ENCODE data around the gene UBB.
A peak's percentile ranks its signal among the peaks of the same experiment; 100 is the strongest.
"Not testable (repeated sequence)": the region's sequence is repeated elsewhere in the genome, so short reads cannot be mapped to it uniquely, and the experiment has no call there.

Gene UBB

GRCh38 chr17:16383772-16384287 lies 2.9 kb downstream of the UBB start:
- Mint-ChIP-seq H3K27ac (no peak overlapping the region), H3K36me3 (peaks cover 37% of the 10 kb centered on the region), H3K9me3 (peaks cover 1% of the 10 kb centered on the region), H3K27me3 (peaks cover 20% of the 10 kb centered on the region), H3K4me1 (peaks cover 55% of the 10 kb centered on the region), H3K4me3 (peak overlapping the region; percentile 89)
- CTCF ChIA-PET = interaction anchor here (1.1 to 1.7 kb wide), 2 partner anchors 31 to 32 kb away, joined by 4 to 5 read pairs; partner anchors contain the start of gene TRPV2
- no peak for DNase-seq

GRCh38 chr17:16384557-16384956 lies 3.7 kb downstream of the UBB start:
- H3K4me1 Mint-ChIP-seq = peaks cover 55% of the 10 kb centered on the region
- peaks cover 22% of the 10 kb centered on the region for H3K27me3 Mint-ChIP-seq
- peaks cover 37% of the 10 kb centered on the region for H3K36me3 Mint-ChIP-seq
- H3K9me3 Mint-ChIP-seq = peaks cover 1% of the 10 kb centered on the region
- CTCF ChIA-PET = interaction anchor here (2.1 kb wide), 1 partner anchor 30 kb away, joined by 18 read pairs; the partner anchor contains the start of gene TRPV2
- no peak overlapping the region for H3K27ac Mint-ChIP-seq
- DNase-seq = no peak
- no peak overlapping the region for H3K4me3 Mint-ChIP-seq

DNA sequence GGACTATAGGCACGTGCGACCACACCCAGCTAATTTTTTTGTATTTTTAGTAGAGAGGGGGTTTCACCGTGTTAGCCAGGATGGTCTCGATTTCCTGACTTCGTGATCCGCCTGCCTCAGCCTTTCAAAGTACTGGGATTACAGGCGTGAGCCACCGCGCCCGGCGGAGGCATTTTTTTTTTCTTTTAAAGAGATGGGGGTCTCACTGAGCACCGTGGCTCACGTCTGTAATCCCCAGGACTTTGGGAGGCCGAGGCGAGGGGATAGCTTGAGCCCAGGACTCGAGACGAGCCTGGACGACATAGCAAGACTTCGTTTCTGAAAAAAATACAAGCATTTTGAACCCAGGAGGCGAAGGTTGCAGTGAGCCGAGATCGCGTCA lies 5.2 kb downstream of the UBB start:
- Mint-ChIP-seq H3K36me3 (peaks cover 33% of the 10 kb centered on the region), H3K4me1 (peaks cover 53% of the 10 kb centered on the region), H3K27me3 (peaks cover 25% of the 10 kb centered on the region), H3K4me3 (peak overlapping the region; percentile 80)
- not testable (repeated sequence) for DNase-seq, H3K9me3 Mint-ChIP-seq, H3K27ac Mint-ChIP-seq
- CTCF ChIA-PET = interaction anchor here (0.6 to 2.1 kb wide), 8 partner anchors 22 to 1928 kb away, joined by 3 to 18 read pairs (median 3); partner anchors contain the start of gene TRPV2

DNA sequence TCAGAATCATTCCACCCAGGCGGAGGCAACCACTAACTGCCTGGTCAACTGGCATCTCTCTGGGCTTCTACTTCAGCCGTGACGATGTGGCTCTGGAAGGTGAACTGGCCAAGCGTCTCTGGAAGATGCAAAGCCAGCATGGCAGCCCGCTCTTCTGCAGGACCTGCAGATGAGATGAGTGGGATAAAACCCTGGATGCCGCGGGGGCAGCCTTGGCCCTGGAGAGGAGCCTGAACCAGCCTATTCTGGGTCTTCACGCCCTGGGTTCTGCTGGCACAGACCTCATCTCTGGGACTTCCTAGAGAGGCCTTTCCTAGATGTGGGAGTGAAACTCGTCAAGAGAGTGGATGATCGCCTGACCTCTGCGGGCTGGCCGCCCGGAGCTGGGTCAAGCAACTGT lies 10.6 kb downstream of the UBB start:
- Mint-ChIP-seq H3K27me3 (peaks cover 44% of the 10 kb centered on the region), H3K9me3 (no peaks in the 10 kb centered on the region), H3K4me1 (peaks cover 12% of the 10 kb centered on the region), H3K4me3 (no peak overlapping the region), H3K27ac (no peak overlapping the region), H3K36me3 (no peaks in the 10 kb centered on the region)
- CTCF ChIA-PET = no interaction called here
- DNase-seq = no peak

DNA sequence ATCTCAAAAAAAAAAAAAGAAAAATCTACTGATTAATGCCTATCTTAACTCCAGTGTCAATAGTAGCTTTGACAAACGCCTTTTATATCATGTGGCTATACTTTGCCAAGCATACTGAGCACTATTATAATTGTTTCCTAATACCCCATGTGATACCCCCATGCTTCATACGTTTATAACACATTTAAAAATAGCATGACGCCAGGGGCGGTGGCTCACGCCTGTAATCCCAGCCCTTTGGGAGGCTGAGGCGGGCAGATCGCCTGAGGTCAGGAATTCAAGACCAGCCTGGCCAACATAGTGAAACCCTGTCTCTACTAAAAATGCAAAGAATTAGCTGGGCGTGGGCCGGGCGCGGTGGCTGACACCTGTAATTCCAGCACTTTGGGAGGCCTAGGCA lies 11.6 kb downstream of the UBB start:
- CTCF ChIA-PET, H3K4me1 Mint-ChIP-seq, H3K4me3 Mint-ChIP-seq, H3K27ac Mint-ChIP-seq, DNase-seq, H3K9me3 Mint-ChIP-seq, H3K36me3 Mint-ChIP-seq: not testable (repeated sequence)
- peaks cover 40% of the 10 kb centered on the region for H3K27me3 Mint-ChIP-seq

DNA sequence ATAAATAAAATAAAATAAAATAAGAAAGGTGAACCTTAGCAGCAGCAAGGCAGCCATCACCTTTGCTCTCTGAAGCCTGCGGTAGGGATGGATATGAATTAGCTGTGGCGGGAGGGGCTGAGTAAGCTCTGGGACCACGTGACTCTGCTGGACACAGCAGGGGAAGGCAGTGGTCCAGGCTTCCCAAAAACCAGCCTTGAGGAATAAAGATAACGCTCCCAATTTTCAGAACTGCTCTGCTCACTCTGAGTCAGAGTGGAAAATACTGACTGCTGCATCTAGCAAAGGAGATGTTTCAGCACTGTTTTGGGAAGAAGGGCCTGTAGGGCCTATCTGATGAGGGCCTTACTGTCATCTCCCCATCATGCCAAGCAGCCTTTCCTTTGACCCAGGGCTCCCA lies 15.0 kb downstream of the UBB start:
- not testable (repeated sequence) for H3K9me3 Mint-ChIP-seq, H3K4me1 Mint-ChIP-seq, H3K27ac Mint-ChIP-seq, H3K36me3 Mint-ChIP-seq, H3K4me3 Mint-ChIP-seq, DNase-seq
- CTCF ChIA-PET = interaction anchor here (1.2 kb wide), 1 partner anchor 20 kb away, joined by 3 read pairs; the partner anchor contains the start of gene TRPV2
- peaks cover 37% of the 10 kb centered on the region for H3K27me3 Mint-ChIP-seq

DNA sequence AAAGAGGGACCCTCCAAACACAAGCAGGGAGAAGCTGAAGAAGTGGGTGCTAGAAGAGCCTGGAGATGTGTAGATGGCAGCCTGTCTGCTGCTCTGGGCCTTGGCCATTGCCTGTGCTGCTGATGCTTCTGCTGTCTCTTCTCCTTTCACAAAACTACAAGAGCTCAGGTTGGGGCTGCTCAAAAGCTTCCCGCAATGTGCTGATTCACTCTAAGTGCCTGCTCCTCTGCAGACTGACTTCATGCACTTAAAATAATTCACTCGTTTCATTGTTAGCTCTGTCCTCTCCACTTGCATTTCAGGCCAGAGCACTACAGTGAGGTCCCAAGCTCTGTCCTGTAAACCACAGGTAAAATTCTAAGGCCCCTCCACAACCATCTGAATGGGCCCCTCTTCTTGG lies 15.8 kb downstream of the UBB start:
- DNase-seq, H3K9me3 Mint-ChIP-seq, H3K36me3 Mint-ChIP-seq, H3K4me1 Mint-ChIP-seq, H3K4me3 Mint-ChIP-seq, H3K27ac Mint-ChIP-seq, CTCF ChIA-PET: not testable (repeated sequence)
- peaks cover 29% of the 10 kb centered on the region for H3K27me3 Mint-ChIP-seq

- no peaks in the 10 kb centered on the region for H3K9me3 Mint-ChIP-seq
- no peak overlapping the region for H3K4me3 Mint-ChIP-seq
- DNase-seq = peak; percentile 41
- H3K36me3 Mint-ChIP-seq = no peaks in the 10 kb centered on the region
- H3K27ac Mint-ChIP-seq = peak overlapping the region; percentile 35
- CTCF ChIA-PET = no interaction called here
- H3K27me3 Mint-ChIP-seq = peaks cover 23% of the 10 kb centered on the region
- peaks cover 8% of the 10 kb centered on the region for H3K4me1 Mint-ChIP-seq
Measured at GRCh38 chr17:16398270-16399267, 17.7 kb downstream of the UBB start.

GRCh38 chr17:16403847-16404246 lies 23.0 kb downstream of the UBB start:
- CTCF ChIA-PET, H3K4me1 Mint-ChIP-seq, H3K36me3 Mint-ChIP-seq, H3K27ac Mint-ChIP-seq, DNase-seq, H3K4me3 Mint-ChIP-seq, H3K9me3 Mint-ChIP-seq: not testable (repeated sequence)
- peaks cover 56% of the 10 kb centered on the region for H3K27me3 Mint-ChIP-seq

GRCh38 chr17:16406742-16407674 lies 26.1 kb downstream of the UBB start:
- no peaks in the 10 kb centered on the region for H3K9me3 Mint-ChIP-seq
- no peak for DNase-seq
- H3K36me3 Mint-ChIP-seq = no peaks in the 10 kb centered on the region
- peaks cover 6% of the 10 kb centered on the region for H3K4me1 Mint-ChIP-seq
- H3K27ac Mint-ChIP-seq = no peak overlapping the region
- no peak overlapping the region for H3K4me3 Mint-ChIP-seq
- peaks cover 57% of the 10 kb centered on the region for H3K27me3 Mint-ChIP-seq
- CTCF ChIA-PET = interaction anchor here (1.0 kb wide), 1 partner anchor 9 kb away, joined by 3 read pairs; the partner anchor contains the start of gene TRPV2

- no peak overlapping the region for H3K4me3 Mint-ChIP-seq
- DNase-seq = no peak
- H3K36me3 Mint-ChIP-seq = no peaks in the 10 kb centered on the region
- CTCF ChIA-PET = interaction anchor here (0.6 kb wide), 1 partner anchor 50 kb away, joined by 3 read pairs; no protein-coding TSS in a partner anchor
- no peak overlapping the region for H3K27ac Mint-ChIP-seq
- H3K4me1 Mint-ChIP-seq = peaks cover 7% of the 10 kb centered on the region
- no peaks in the 10 kb centered on the region for H3K9me3 Mint-ChIP-seq
- H3K27me3 Mint-ChIP-seq = peaks cover 57% of the 10 kb centered on the region
Measured at GRCh38 chr17:16407911-16408588, 27.2 kb downstream of the UBB start.

- CTCF ChIA-PET = interaction anchor here (0.6 to 3.8 kb wide), 17 partner anchors 8 to 130 kb away, joined by 3 to 44 read pairs (median 3); partner anchors contain the start of gene UBB
- H3K4me3 Mint-ChIP-seq = peak within 1 kb of the TSS; percentile 94
- H3K9me3 Mint-ChIP-seq = no peaks in the 10 kb centered on the region
- peaks cover 28% of the 10 kb centered on the region for H3K36me3 Mint-ChIP-seq
- DNase-seq = peak; percentile 73
- H3K27me3 Mint-ChIP-seq = no peaks in the 10 kb centered on the region
- peaks cover 47% of the 10 kb centered on the region for H3K4me1 Mint-ChIP-seq
- H3K27ac Mint-ChIP-seq = peak within 1 kb of the TSS; percentile 97
Measured at GRCh38 chr17:16415031-16415924, 34.4 kb downstream of the UBB start, which contains the start of gene TRPV2. Gene TRPV2 (plus strand): TSS chr17:16415571. CDS start chr17:16417669, 2,098 bp downstream.
